Myocyte (in vitro differentiated cells): ENCODE results near the gene CDC14B. TPM values are rescaled to one million over a fixed set of nuclear protein-coding genes. Genes with fewer than 3 reads are reported as not detected.
"Not testable (repeated sequence)": the region's sequence is repeated elsewhere in the genome, so short reads cannot be mapped to it uniquely, and the experiment has no call there.

Experiments used
- DNase-seq: peaks from one replicate; pipeline ENCODE4 v3.0.0-alpha.2; 2012; ENCODE audit warnings: low read depth
- total RNA-seq: library from RNA; depleted of rRNA; stranded (reverse); fragments of >200 nt; gene quantifications from 2 replicates; pipeline ENCODE4 v1.2.3, GENCODE V29; 2014

The CDC14B gene
- total RNA-seq, 1 donor from 2014 or later, result 22.7 TPM

DNA sequence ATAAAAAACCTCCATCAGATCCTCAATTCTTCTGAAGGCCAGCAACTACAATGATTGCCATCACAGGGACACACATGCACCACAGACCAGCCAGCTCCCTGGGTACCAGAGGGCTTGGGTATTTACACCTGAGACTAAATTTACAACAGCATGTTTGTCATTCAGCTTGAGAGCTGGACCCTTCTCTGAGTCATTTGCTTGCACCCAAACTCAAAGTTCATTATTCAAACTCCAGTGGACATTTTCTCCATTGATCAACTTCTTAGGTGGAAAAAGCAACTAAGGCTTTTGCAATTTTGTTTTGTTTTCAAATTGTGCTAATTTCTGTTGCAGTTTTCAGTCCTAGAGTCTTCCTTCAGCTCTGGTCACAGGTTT is 116.3 kb downstream of the CDC14B start:
- DNase-seq, result not testable (repeated sequence)

DNA sequence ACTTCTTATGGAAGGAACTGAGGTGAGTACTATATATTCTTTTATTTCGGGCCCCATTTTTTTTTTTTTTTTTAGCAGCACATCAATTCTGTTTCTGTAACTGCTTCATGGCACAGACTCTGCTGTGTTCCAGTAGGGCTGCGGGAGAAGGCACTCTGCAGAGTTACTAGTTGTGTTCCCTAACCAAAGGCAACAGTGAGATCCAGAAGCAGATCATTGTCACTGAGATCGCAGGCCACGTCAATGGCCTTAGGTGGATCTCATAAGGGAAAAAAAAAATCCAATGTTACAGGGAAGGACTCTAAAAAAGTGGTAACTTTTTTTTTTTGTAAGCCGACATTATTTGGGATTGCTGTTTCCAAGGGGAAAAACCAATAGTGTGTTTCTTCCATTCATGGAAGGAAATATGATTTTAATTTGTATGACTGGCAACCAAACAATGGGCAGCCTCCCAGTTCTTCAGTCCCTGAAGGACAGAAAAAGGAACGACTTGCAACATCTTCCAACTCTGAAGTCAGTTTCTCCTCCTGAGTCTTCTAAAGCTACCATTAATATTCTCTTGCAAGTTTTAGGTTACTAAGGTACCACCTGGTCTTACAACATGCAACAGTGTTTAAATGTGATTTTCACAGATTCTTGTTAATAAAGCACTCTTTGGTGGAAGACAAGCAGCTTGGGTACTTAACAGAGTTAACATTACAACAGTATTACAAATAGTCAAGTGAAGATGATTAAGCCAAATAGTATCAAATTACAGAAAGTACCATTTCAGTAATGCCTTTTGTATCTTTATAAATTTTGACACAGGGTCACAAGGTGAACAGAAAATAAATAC is 116.9 kb downstream of the CDC14B start:
- no peak for DNase-seq

DNA sequence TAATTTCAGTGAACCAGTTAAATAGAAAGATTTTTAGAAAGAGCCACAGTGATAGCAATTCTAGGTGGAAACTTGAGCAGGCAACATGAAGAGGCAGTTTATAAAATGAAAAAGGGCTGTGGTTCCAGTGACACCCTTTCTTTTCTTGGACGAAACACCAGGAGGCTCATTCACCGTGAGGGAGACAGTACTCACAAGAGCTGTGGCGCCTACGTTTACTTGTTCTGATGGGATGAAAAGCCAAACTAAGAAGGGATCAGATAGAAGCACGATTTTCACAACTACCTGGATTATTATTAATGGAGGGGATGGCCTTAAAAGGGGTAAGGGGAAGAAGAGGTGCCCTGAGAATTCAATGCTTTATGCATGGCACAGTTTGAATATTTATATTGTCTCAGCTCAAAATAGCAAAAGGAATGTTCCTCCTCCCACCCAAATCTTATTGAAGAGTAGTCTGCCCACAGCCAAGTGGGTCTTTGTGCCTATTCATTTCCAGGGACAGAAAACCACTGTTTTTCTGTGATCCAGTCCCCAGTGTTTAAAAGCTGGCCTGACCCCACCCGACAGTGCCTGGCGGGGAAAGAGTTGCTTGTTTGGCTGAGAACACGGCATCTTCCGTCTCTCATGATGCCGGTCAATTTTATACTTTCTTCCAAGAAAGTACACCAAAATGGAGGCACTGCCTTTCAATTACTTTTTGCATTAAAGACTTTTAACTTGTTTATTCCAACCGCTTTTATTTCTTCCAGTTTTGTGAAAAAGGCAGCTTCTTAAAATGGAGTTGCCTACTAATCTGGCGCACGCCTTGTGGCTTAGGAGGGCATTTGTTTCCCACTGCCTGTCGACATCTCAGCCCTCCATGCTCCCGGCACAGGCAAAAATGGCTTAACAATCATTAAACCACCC is 117.8 kb downstream of the CDC14B start:
- no peak for DNase-seq

DNA sequence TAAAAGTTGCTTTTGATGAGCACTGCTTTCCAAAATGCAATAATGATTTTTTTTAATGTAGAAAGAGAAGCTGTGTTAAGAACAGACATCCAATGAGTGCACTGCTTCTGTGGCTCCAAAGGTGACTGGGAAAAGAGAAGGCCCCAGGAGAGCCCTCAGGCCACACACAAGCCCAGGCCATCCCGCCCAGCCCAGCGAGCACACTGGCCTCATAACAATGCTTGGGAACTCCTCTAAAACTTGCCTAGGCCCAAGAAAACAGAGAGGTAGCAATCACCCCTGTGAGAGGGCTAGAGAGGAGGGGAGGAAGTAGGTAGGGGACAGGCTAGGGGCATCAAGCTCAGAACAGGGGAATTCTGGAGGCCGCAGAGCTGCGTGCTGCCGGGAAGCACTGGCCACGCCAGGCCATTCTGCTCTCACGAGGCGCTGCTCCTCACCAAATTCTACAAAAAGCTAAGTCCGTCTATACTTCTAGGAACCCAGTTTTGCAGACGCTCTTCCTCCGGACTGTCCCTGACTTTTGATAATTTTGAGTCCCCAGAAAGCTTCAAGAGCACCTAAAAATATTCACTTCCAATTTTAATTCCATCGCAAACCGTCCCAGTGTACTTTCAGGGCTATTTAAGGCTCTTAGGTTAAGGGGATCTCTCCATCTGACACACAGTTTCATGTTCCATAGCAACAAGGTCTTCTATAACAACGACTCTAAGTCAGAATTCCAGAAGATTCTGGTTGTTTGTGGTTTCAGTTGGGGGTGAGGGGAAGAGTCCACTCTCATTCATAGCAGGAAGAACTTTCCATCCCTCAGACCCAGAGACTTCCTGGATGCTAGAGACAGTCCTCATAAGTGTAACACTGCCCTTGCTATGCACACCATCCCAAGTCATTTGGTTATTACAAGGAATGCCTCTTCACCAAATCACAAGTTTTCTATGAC is 118.7 kb downstream of the CDC14B start:
- peak; percentile 24 for DNase-seq

GRCh38 chr9:96499257-96499656 is 120.4 kb downstream of the CDC14B start:
- no peak for DNase-seq

GRCh38 chr9:96498796-96499195 is 120.8 kb downstream of the CDC14B start:
- DNase-seq, result no peak

DNA sequence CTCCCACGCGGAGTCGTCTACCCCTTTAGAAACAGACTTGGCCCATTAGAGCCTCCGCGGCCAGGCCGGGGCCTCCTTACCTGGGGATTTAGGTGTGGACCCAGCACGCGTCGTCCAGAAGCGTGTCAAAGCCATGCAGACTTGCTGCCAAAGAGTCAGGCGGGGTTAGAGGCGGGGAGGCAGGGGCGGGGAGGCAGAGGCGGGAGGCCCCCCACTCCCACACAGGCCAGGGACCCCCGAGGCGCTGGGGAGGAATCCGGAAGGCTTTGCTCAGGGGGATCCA is 122.6 kb downstream of the CDC14B start:
- no peak for DNase-seq

DNA sequence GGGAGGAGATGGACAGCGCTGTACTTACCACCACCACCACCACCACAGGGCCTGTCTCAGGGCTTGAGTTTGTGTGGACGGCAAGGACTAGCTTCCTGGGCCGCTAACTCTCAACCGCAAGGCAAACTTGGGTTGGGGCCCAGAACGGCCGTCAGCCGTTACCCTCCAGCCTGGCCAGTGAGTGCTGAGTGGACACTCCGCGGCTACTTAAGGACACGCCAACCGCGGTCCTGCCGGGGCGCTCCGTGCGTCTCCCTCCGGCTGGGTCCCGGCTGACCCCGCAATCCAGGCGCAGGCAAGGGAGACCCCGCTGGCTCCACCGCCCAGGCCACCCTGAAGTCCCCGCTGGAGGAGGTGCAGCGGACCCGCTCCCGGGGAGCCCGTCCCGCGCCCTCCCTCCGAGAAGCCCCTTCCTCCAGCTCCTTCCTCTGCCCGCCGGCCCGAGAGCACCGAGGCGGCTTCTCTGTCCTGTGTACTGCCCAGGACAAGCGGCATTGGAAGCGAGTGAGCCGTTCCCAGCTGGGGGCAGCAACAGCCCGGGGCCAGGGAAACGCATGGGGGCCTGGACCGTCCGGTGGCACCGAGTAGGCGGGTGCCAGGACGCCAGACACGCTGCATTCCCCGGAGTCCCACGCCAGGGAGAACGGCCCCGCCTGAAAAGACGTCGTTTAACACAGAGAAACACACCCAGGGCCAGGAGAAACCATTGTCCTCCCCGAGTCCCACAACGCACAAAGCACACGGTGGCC is 123.1 kb downstream of the CDC14B start:
- no peak for DNase-seq

GRCh38 chr9:96495341-96495740 is 124.3 kb downstream of the CDC14B start:
- DNase-seq, result peak; percentile 54

- DNase-seq, result no peak
Measured at GRCh38 chr9:96494215-96494800, 125.3 kb downstream of the CDC14B start.

GRCh38 chr9:96493757-96494156 is 125.9 kb downstream of the CDC14B start:
- DNase-seq, result no peak

DNA sequence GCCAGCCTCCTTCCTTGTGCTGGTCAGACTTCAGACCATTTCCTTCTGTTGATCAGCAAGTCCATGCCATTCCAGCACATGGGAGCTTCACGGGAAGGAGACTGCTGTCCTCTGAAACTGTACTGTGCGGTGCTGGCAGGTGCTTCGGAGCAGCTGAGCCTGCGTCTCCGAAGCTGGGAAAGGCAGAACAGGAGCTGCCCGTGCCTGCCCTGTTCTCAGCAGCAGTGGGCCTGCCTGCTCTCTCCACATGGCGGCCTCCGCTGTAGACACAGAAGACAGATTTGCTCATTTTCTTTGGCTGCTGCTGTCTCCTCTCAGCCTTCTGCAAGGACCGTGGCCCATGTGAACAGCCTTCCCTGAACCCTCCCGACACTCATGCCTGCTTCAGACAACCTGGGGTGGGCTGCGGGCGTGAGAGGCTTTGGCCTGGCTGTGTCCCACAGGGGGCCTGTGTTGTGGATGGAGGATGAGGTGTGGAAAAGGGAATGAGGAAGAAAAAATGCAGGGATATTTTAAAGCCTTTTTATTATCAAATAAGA is 126.6 kb downstream of the CDC14B start:
- no peak for DNase-seq

GRCh38 chr9:96491880-96492525 is 127.6 kb downstream of the CDC14B start:
- no peak for DNase-seq

- DNase-seq, result peak; percentile 61
Measured at GRCh38 chr9:96491079-96491879, 128.4 kb downstream of the CDC14B start.

GRCh38 chr9:96490534-96491078 is 129.0 kb downstream of the CDC14B start:
- DNase-seq, result no peak

GRCh38 chr9:96489482-96489979 is 130.1 kb downstream of the CDC14B start:
- DNase-seq, result no peak

GRCh38 chr9:96487949-96488348 is 131.7 kb downstream of the CDC14B start:
- no peak for DNase-seq

DNA sequence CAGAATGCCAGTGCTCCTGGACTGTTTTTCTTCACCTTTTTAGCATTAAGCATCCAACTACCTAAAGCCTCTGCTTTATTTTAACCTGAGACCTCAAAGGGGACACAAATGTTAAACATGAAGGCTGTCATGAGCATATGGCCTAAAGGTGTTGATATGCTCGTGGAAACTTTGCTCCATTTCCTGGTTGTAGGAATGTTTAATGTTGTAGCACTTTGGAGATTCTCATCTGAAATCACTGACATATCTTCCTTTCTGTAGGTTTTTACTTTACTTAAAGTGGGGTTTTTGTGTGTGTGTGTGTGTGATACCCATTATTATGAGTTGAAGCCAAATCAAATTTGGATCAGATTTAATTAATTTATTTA is 132.6 kb downstream of the CDC14B start:
- no peak for DNase-seq
